OCI-LY3 (cell line): ENCODE results near the gene TDRD7.

Experiments used
- H2AFZ ChIP-seq: fragments of 200-600, 300-600 bp; shearing (Covaris generic); 2 replicates; pipeline ENCODE4 v1.6.0; 2014; ENCODE audit warnings: antibody characterized with exemption, low read depth, low read length
- H3K27ac ChIP-seq: fragments of 200-600, 300-600 bp; sonication (generic); 2 replicates; pipeline ENCODE4 v1.5.1; 2014; ENCODE audit warnings: mild to moderate bottlenecking, low read length, moderate library complexity, mixed read lengths
- H3K27me3 ChIP-seq: fragments of 200-600, 300-600 bp; sonication (generic); 2 replicates; pipeline ENCODE4 v1.6.1; 2014; ENCODE audit warnings: low read depth, low read length, mixed read lengths
- H3K36me3 ChIP-seq: fragments of 200-600, 300-600 bp; sonication (generic); replicated peaks from 2 replicates; pipeline ENCODE3; 2014; ENCODE audit warnings: low read depth, low read length, mixed read lengths
- H3K4me1 ChIP-seq: fragments of 300-600, 200-600 bp; sonication (generic); 2 replicates; pipeline ENCODE4 v1.6.1; 2014; ENCODE audit warnings: low read length, mixed read lengths
- H3K4me2 ChIP-seq: fragments of 200-600, 300-600 bp; sonication (generic); 2 replicates; pipeline ENCODE4 v1.6.1; 2014; ENCODE audit warnings: low read length, mixed read lengths
- H3K4me3 ChIP-seq: fragments of 300-600, 200-600 bp; sonication (generic); 2 replicates; pipeline ENCODE4 v1.5.1; 2014; ENCODE audit warnings: antibody characterized with exemption, mild to moderate bottlenecking, low read length, moderate library complexity
- H3K79me2 ChIP-seq: fragments of 300-600, 200-600 bp; shearing (Covaris generic); 2 replicates; pipeline ENCODE4 v1.6.1; 2014; ENCODE audit warnings: mild to moderate bottlenecking, low read length, mixed read lengths
- H3K9ac ChIP-seq: fragments of 300-600, 200-600 bp; shearing (Covaris generic); 2 replicates; pipeline ENCODE4 v1.6.0; 2014; ENCODE audit warnings: mild to moderate bottlenecking, low read length, moderate library complexity
- H3K9me3 ChIP-seq: fragments of 200-600, 300-600 bp; shearing (Covaris generic); 2 replicates; pipeline ENCODE4 v1.6.1; 2014; ENCODE audit warnings: low read length, mixed read lengths; ENCODE audit not compliant: insufficient read depth
- H4K20me1 ChIP-seq: fragments of 200-600, 300-600 bp; sonication (generic); 2 replicates; pipeline ENCODE4 v1.6.1; 2016; ENCODE audit warnings: low read length, mixed read lengths; ENCODE audit not compliant: insufficient read depth
- EZH2phosphoT487 ChIP-seq: fragments of 200-600 bp; shearing (Covaris generic); IDR thresholded peaks from 2 replicates; pipeline ENCODE4 v1.6.1; 2018; ENCODE audit warnings: antibody characterized with exemption, mixed run types, low read depth
- TF ChIP-seq, protein P1 (sequence below): fragments of 200-600, 300-600 bp; sonication (generic); IDR thresholded peaks from 2 replicates; pipeline ENCODE4 v1.5.1; 2014; ENCODE audit warnings: antibody characterized with exemption, low read length, low read depth

TDRD7 gene

DNA sequence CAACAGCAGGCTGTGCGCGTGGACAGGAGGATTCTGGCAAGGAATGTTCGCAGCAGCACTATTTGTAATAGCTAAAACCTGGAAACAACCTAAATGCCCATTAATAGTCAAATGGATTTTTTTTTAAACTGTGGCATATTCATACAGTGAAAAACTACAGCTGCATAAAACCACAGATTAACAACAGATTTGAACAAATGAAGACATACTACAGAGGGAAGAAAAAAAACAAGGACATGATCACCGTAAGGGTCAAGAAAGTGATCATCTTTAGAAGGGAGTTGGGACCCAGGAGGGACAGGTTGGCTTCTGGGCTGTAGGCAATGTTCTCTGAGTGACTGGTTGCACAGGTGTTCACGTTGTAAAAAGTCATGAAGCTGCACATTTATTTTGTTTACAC, 88.4 kb downstream of the TDRD7 start:
- no peaks in the 10 kb centered on the region for H4K20me1 ChIP-seq
- no peaks in the 10 kb centered on the region for H3K79me2 ChIP-seq
- H2AFZ ChIP-seq, result no peak overlapping the region
- no peak for TF ChIP-seq EZH2phosphoT487
- TF ChIP-seq, protein P1, sequence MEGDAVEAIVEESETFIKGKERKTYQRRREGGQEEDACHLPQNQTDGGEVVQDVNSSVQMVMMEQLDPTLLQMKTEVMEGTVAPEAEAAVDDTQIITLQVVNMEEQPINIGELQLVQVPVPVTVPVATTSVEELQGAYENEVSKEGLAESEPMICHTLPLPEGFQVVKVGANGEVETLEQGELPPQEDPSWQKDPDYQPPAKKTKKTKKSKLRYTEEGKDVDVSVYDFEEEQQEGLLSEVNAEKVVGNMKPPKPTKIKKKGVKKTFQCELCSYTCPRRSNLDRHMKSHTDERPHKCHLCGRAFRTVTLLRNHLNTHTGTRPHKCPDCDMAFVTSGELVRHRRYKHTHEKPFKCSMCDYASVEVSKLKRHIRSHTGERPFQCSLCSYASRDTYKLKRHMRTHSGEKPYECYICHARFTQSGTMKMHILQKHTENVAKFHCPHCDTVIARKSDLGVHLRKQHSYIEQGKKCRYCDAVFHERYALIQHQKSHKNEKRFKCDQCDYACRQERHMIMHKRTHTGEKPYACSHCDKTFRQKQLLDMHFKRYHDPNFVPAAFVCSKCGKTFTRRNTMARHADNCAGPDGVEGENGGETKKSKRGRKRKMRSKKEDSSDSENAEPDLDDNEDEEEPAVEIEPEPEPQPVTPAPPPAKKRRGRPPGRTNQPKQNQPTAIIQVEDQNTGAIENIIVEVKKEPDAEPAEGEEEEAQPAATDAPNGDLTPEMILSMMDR, result no peak
- peaks cover 11% of the 10 kb centered on the region for H3K36me3 ChIP-seq
- H3K27me3 ChIP-seq, result peaks cover 47% of the 10 kb centered on the region
- peaks cover 7% of the 10 kb centered on the region for H3K4me1 ChIP-seq
- H3K9ac ChIP-seq, result no peak overlapping the region
- no peak overlapping the region for H3K27ac ChIP-seq
- no peaks in the 10 kb centered on the region for H3K9me3 ChIP-seq
- no peak overlapping the region for H3K4me2 ChIP-seq
- no peak overlapping the region for H3K4me3 ChIP-seq

- Histone ChIP-seq H3K4me3 (peak overlapping the region; percentile 82), H3K36me3 (peaks cover 11% of the 10 kb centered on the region), H3K79me2 (no peaks in the 10 kb centered on the region), H2AFZ (0 out of 2 replicates have a peak overlapping the region, but pooled peaks have one; percentile 56), H3K27me3 (peaks cover 52% of the 10 kb centered on the region), H3K4me1 (peaks cover 7% of the 10 kb centered on the region), H3K27ac (no peak overlapping the region), H4K20me1 (no peaks in the 10 kb centered on the region), H3K9me3 (no peaks in the 10 kb centered on the region), H3K4me2 (peak overlapping the region; percentile 82), H3K9ac (0 out of 2 replicates have a peak overlapping the region, but pooled peaks have one; percentile 11)
- TF ChIP-seq EZH2phosphoT487, result no peak
- TF ChIP-seq, protein P1, result no peak
Observed at GRCh38 chr9:97500765-97501176, 88.9 kb downstream of the TDRD7 start.

GRCh38 chr9:97501177-97501971, 89.5 kb downstream of the TDRD7 start, which contains the start of gene TMOD1:
TMOD1 (plus strand) TSS chr9:97501666; CDS start chr9:97524189, 22,523 bp downstream.
- peaks cover 7% of the 10 kb centered on the region for H3K4me1 ChIP-seq
- no peak within 1 kb of the TSS for H3K27ac ChIP-seq
- H4K20me1 ChIP-seq, result no peaks in the 10 kb centered on the region
- no peak for TF ChIP-seq EZH2phosphoT487
- TF ChIP-seq, protein P1, result peak; percentile 30; the same call in 1 of the 2 replicates
- H3K36me3 ChIP-seq, result peaks cover 9% of the 10 kb centered on the region
- H3K9me3 ChIP-seq, result no peaks in the 10 kb centered on the region
- peak within 1 kb of the TSS; percentile 56; the same call in 1 of the 2 replicates for H2AFZ ChIP-seq
- H3K27me3 ChIP-seq, result peaks cover 58% of the 10 kb centered on the region
- peak within 1 kb of the TSS; percentile 82 for H3K4me2 ChIP-seq
- H3K9ac ChIP-seq, result peak within 1 kb of the TSS; percentile 51
- peak within 1 kb of the TSS; percentile 89 for H3K4me3 ChIP-seq
- H3K79me2 ChIP-seq, result no peaks in the 10 kb centered on the region

- H3K9ac ChIP-seq, result peak overlapping the region; percentile 51
- TF ChIP-seq, protein P1, result no peak
- no peak for TF ChIP-seq EZH2phosphoT487
- no peaks in the 10 kb centered on the region for H4K20me1 ChIP-seq
- peak overlapping the region; percentile 82 for H3K4me2 ChIP-seq
- H3K79me2 ChIP-seq, result no peaks in the 10 kb centered on the region
- H2AFZ ChIP-seq, result 0 out of 2 replicates have a peak overlapping the region, but pooled peaks have one; percentile 28
- peaks cover 62% of the 10 kb centered on the region for H3K27me3 ChIP-seq
- no peak overlapping the region for H3K27ac ChIP-seq
- peak overlapping the region; percentile 89 for H3K4me3 ChIP-seq
- peaks cover 5% of the 10 kb centered on the region for H3K36me3 ChIP-seq
- H3K9me3 ChIP-seq, result no peaks in the 10 kb centered on the region
- H3K4me1 ChIP-seq, result peaks cover 7% of the 10 kb centered on the region
Observed at GRCh38 chr9:97501972-97502221, 90.0 kb downstream of the TDRD7 start.
